Hippocampal formation (tissue), 2 donors: ENCODE data around the gene DPP9.

Experiments
- DNase-seq, 2 donors: peaks; one replicate each; lab custom pipeline; 2025; lab: John Stamatoyannopoulos, UW

Gene DPP9

GRCh38 chr19:4656102-4656501, 67.5 kb downstream of the DPP9 start:
- DNase-seq: no peak

- DNase-seq: no peak
Observed at GRCh38 chr19:4654437-4655361, 68.9 kb downstream of the DPP9 start.

DNA sequence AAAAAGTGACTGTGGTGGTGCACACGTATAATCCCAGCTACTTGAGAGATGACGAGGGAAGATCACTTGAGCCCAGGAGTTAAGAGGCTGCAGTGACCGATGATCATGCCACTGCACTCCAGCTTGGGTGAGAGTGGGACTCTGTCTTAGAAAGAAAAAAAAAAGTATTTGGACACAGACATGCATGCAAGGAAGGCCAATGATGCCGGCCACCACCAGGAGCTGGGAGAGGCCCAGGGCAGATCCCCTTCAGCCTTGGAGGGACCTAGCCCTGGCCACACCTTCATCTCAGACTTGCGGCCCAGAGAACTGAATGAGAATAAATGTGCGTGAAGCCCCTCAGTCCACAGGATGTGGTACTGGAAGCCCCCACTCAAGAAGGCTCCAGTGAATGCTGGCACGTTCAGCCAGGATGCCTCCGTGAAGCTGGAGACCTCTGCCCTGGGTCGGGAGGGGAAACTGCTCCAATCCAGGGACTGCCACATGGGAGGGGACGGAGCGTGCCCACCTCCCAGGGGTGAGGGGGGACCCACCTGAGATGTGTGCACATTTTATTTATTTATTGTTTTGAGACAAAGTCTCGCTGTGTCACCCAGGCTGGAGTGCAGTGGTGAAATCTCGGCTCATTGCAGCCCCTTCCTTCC, 69.7 kb downstream of the DPP9 start:
- no peak for DNase-seq

DNA sequence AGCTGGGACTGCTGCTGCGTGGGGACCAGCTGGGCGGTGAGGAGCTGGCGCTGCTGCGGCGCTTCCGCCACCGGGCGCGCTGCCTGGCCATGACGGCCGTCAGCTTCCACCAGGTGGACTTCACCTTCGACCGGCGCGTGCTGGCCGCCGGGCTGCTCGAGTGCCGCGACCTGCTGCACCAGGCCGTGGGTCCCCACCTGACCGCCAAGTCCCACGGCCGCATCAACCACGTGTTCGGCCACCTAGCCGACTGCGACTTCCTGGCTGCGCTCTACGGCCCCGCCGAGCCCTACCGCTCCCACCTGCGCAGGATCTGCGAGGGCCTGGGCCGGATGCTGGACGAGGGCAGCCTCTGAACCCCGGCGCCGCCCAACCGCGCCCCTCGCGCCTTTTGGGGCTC, 71.6 kb downstream of the DPP9 start:
- DNase-seq: no peak

- no peak for DNase-seq
Observed at GRCh38 chr19:4650159-4650558, 73.5 kb downstream of the DPP9 start.

DNA sequence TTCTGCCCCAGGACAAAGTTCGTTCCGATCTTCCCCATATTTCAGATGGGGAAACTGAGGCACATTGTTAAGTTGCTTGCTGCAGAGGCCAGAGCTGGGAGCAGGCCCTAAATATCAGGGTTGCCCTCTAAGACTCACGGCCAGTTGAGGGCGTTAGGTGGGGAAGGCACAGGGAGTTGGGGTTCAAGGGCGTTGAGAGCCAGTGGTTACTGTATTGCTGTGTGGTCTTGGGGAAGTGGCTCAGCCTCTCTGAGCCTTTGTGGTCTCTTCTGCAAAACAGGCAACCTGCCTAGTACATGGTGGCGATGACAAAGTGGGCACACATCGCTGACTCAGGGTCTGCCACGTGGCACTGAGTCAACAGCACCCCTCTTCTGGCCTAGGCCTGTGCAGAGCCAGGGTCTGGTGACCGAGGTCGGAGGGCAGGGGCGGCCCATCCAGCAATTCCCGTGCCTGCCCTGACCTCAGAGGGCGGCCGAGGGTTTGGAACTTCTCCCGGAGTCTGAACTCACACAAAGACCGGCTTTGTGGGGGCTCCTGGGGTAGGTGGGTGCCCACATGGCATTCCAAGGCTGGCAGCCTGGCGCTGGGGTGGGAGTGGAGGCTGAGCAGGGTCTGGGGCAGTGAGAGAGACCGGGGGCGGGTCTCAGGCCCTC, 74.1 kb downstream of the DPP9 start:
- no peak for DNase-seq

DNA sequence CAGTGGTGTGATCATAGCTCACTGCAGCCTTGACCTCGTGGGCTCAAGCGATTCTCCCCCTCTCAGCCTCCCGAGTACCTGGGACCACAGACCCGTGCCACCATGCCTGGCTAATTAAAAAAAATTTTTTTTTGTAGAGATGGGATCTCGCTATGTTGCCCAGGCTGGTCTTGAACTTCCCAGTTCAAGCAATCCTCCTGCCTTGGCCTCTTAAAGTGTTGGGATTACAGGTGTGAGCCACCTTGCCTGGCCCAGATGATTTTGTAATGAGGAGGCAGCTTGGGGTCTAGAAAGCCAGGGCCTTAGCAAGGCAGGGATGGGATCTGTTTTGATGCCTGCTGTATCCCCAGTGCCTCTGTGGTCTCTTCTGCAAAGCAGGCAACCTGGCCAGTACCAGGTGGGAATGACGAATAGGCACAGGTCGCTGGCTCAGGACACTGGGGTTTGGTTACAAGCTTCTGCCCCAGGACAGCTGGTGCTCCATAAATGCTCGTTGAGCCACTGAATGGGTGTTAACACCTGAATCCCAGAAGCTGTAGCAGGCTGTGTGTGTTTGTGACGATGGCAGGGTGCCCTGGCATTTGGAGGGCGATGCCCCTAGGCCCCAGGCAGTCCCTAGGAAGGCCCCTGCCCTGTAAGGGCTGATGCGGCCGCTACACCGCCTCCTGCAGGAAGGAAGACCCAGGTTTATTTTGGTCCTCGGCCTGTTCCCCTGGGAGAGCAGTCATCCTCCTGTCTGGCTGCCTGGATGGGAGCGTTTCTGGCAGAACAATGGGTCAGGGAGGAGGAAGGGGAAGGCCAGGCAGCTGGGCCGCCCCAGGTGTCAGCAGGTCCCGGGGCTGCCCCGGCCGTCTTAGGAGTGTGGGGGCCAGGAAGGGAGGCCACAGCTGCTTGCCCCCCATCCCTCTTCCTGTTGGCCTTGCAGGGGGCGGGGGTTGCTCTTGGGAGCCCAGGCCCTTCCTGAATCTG, 75.7 kb downstream of the DPP9 start:
- no peak for DNase-seq

DNA sequence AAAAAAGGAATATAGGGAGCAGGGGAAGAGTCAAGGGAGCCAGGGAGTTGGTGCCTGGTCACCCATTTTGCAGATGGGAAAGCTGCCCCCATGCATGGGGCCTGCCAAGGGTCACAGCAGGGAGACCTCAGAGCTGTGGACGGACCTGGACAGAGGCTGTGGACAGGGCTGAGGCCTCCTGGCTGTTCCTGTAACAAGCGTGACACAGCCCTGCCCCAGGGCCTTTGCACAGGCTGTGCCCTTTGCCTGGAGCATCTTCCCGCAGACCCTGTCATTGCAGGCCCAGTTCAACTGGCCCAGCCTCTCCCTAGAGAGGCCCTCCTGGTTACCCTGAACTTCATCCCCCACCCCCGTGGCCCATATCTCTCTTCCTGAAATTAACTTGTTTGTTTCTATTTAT, 77.9 kb downstream of the DPP9 start:
- no peak for DNase-seq

DNA sequence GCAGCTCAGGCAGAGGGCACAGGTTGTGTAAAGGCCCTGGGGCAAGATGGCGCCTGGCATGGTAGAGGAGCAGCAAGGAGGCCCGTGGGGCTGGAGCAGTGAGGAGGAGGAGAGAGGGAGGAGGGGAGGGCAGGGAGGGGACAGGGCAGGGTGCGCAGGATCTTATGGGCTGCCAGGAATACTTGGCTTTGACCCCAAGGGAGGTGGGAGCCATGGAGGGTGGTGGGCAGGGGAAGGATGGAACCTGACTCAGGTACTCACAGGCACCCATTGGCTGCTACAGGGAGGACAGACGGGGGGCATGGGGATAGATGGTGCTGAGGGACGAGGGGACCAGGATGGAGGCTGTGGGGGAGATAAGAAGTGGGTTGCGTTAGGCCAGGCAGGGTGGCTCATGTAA, 81.0 kb downstream of the DPP9 start:
- no peak for DNase-seq

GRCh38 chr19:4641132-4641531, 82.5 kb downstream of the DPP9 start:
- no peak for DNase-seq

- no peak for DNase-seq
Observed at GRCh38 chr19:4640247-4641000, 83.2 kb downstream of the DPP9 start.

DNA sequence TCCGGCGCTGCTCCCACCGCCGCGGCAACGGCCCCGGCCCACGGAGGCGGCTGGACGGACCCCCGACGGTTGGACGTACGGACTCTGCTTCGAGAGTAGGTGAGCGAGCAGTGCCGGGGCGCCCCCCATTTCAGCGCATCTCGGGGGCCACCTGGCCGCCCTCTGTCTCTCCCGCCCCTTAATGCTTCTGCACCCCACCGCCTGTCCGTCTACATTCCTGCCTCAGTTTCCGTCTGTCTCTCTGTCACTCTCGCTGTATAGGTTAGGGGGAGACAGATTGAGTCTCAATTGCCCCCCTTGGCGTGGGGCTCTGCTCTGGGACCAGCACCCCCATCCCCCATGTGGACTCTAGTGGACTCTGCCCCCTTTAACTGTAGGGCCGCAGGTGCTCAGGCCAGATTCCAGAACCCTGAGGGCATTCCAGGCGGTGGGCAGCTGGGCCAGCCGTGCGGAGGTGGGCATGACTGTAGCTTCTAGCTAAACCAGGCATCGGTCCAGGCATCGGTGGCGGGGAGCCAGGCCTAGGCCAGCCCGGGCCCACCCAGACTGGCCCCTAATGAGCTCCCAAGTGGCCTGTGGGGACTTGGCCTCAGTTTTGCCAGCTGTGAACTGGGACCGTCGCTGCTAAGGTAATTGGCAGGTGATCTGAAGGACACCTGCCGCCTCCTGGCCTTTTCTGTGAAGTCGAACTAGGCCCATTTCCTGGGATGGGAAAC, 84.0 kb downstream of the DPP9 start:
- no peak for DNase-seq

GRCh38 chr19:4638828-4639530, 84.7 kb downstream of the DPP9 start, which contains the start of gene TNFAIP8L1:
Gene TNFAIP8L1, plus strand, starts transcription at chr19:4639516. Its CDS starts 12,354 bp downstream, at chr19:4651870.
- peak; percentile 93 to 95 for DNase-seq

GRCh38 chr19:4638317-4638716, 85.3 kb downstream of the DPP9 start:
- no peak for DNase-seq

DNA sequence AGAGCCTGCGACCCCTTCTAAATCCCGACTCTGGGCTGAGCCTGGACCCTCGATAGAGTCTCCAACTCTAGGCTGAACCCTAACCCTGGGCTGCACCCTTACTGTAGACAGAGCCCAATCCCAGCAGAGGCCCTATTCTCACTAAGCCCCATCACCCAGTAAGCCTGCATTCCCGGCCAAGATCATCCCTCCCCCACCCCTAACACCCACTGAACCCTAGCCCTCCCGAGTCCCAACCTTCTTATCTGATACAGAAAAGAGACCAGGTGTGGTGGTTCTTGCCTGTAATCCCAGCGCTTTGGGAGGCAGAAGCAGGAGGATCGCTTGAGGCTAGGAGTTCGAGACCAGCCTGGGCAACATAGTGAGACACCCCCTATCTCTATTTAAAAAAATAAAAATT, 86.9 kb downstream of the DPP9 start:
- no peak for DNase-seq

- DNase-seq: peak in 1 of 2 donors; percentile 39
Observed at GRCh38 chr19:4636151-4636717, 87.4 kb downstream of the DPP9 start.

- DNase-seq: no peak
Observed at GRCh38 chr19:4635754-4636116, 87.9 kb downstream of the DPP9 start.

- DNase-seq: peak in 1 of 2 donors; percentile 38
Observed at GRCh38 chr19:4633140-4633967, 90.3 kb downstream of the DPP9 start.
